HG02588 (cell line): ENCODE measurements around the gene KCTD15.

Source experiments
- ATAC-seq: cut with Tn5 transposase; IDR thresholded peaks from one replicate; pipeline ENCODE4 v1.9.1; 2021; ENCODE audit warnings: mild to moderate bottlenecking, moderate library complexity; ENCODE audit not compliant: unreplicated experiment

KCTD15 gene

DNA sequence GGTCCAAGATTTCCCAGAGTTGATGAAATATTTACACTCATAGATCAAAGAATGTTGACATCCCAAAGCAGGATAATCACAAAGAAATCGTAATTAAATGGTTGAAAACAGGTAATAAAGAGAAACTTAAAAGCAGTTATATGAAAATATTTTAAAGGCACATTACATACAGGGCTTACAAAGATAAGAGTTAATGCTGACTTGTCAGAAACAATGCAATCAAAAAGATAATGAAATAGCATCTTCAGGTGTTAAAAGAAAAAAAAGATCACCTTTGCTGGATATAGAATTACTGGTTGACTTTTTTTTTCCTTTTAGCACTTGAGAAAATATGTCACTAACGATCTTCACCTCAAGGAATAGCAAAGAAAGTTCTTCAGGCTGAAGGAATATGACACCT, 48.8 kb downstream of the KCTD15 start:
- no peak for ATAC-seq

DNA sequence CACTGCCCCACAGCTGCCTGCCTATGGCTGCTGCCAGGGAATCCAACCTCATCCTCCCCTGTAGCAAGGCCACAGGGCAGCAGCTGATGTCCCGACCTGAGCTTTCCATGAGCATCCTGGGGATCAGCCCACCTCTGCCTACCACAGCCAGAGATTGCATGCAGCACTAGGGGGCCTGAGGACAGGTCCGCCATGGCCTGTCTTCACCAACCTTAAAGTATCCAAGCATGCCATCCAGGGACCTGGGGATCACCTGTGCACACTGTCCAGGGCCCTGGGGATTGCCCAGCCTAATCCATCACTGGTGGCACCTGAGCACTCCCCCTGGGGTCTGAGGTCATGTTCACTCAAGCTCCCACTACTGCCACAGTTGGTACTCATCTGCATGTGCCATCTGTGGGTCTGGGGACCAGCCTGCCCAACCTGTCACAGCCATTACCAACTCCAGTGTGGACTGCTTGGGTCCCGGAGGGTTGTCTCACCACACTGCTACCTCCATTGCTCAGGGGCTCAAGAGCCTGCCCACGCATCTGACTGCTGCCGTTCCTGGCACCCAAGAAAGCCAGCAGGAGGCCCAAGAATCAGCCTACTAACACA, 53.0 kb downstream of the KCTD15 start:
- ATAC-seq: no peak

DNA sequence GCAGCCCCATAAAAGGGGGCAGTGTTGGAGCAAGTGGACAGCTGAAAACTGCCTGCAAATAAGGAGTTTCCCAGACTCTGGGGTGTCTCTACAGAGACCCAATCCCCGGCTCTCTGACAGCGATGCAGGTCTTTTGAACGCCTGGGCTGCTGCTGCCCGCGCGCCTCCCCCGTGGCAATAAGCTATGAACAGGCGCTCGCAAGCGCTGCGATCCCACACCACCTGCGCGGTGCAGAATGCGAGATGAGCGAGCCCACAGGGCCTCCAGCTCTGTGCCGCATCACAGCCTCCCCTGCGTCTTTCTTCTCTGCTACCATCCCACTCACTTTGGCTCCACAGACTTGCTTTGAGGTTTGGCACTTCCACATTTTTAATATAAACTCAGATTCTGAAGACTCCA, 62.3 kb downstream of the KCTD15 start:
- no peak for ATAC-seq

DNA sequence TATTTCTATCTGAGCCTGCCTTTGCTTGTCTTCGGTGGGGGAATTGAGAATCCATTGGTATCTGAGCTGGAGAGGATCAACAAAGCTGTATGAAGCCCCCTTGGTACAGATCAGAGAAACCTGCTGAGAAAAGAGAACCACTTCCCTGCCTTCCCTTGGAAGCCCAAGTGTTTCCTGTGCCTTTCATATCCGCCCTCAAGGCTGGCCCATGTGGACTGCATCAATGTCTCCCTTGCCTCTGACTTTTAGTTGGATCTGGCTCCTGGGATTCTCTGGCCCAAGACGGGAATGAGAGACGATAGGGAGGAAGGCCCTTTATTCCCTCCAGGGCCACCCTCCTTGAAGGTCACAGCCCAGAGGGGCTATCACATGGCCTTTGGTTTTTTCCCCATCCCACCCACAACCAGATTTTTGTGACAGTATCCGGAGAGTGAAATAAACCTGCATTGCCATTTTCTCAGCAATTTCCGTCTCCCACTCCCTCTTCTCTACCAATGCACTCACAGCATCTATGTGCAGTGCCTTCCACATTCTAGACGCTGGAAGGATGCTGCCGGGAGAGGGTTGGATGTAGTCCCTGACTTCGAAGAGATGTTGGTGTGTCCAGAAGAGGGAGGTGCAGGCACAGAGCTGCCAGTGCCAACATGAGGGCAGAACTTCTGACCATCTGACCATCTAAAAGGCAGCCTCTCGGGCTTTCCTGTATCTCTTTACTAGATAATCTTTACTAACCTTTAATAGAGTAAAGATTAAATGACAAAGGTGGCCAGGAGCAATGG, 63.8 kb downstream of the KCTD15 start:
- no peak for ATAC-seq

DNA sequence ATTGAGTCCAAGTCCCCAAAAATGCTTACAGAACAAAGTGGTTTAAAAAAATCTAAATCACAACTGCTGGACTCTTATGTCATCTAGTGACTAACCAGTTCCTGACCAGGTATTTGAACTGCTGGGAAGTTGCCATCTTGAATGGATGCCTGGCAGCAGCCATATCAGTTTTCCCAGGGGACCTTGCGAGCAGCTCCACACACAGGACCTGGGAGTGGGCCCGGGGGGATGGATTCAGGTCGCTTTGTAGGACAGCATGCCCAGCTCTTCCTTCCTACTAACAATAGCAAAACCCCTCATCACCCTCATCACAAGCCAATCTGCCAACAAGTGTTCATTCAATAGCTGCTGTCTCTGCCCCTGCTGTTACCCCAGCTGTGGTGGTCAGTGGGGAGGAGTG, 65.3 kb downstream of the KCTD15 start:
- ATAC-seq: no peak

DNA sequence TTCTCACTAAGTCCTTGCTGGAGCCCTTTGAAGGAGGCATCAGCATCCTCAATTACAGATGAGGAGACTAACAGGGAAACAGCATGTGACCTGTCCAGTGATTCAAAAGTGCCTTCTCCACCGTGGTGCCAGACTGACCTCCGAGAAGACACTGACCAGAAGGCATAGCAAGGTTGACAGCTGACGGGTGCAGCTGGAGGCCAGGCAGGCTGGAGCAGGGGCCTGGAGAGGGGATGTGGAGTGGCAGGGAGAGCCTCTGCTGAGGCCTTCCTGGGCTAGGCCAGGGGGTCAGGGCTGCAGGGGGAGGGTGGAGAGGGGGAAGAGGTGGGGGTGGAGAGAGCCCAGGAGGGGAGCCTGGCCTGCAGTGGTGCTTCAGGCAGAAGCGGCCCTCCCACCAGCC, 66.3 kb downstream of the KCTD15 start:
- ATAC-seq: no peak

DNA sequence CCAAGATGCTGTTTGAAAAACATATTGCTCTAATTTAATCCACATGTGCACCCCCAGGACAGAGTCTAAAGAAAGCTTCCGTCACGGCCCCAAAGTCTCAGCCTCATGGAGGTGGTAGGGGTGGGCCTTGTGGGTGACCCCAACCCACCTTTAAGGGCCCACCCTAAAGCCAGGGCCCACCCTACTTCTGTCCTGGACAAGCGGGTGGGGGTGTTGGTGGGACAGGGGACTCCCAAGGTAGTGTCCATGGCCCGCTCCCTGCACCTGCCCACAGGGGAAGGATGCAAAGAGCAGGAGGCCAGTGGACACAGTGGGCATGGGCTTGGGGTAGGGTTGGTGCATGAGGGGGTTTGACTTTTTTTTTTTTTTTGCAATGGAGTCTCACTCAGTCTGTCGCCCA, 66.8 kb downstream of the KCTD15 start:
- no peak for ATAC-seq

DNA sequence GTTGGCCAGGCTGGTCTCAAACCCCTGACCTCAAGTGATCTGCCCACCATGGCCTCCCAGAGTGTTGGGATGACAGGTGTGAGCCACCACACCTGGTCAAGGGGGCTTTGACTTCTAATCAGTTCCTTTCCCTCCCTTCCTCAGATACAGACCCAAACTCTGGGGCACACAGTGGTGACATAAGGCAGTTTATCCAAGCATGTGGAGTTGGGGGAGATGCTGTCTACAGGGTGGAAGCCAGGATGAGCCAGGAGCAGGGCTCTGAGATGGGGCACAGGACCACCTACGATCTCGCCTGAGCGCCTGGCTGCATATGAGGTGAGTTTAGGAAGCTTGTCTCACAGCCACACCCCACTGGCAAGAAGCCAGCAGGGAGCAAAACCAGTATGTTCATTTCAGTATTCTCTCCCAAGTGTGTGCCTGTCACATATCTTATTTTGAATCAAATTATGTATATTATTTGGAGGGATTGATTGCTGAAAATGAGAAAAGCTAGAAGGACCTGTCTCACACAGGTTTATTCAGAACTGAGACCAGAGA, 67.7 kb downstream of the KCTD15 start:
- ATAC-seq: no peak

DNA sequence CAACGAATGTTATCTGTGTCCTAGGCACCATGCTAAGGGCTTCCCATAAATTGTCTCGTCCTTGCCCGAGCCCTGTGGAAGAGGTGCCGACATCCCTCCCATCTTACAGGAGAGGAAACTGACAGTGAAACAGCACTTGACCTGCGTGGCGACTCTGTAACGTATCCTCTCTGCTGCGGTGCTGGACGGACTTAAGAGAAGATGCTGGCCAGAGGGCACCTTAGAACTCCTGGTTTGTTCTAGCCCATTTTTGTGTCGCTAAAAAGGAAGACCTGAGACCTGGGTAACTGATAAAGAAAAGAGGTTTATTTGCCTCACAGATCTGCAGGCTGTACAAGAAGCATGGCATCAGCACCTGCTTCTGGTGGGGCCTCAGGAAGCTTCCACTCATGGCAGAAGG, 68.6 kb downstream of the KCTD15 start:
- no peak for ATAC-seq
